Esophagus muscularis mucosa (tissue), 4 donors: ENCODE data around the gene EVI5.

ENCODE experiments used
- CTCF ChIP-seq, 3 experiments: fragments of 200-600 bp in 2 of 3; fragments of 450-650 bp in 1 of 3; sonication (generic) in 2 of 3; IDR thresholded peaks; one replicate each; pipeline ENCODE4 v1.5.1; 2017 to 2019; ENCODE audit warnings: antibody characterized with exemption in 3 of 3, mild to moderate bottlenecking in 2 of 3, moderate library complexity in 1 of 3
- EP300 ChIP-seq: sonication (generic); formaldehyde crosslinking; IDR thresholded peaks from one replicate; pipeline ENCODE4 v1.6.1; 2017; ENCODE audit warnings: antibody characterized with exemption
- POLR2A ChIP-seq: fragments of 450-650 bp; IDR thresholded peaks from one replicate; pipeline ENCODE4 v1.6.1; 2017; ENCODE audit warnings: antibody characterized with exemption, moderate library complexity, mild to moderate bottlenecking, low read depth
- POLR2AphosphoS5 ChIP-seq, 2 donors: sonication (generic); formaldehyde crosslinking; IDR thresholded peaks; one replicate each; pipeline ENCODE4 v1.6.1; 2017; ENCODE audit warnings: antibody characterized with exemption in 2 of 2

- no peak for TF ChIP-seq CTCF (IDR thresholded peaks at IDR 0.05)
- no peak for TF ChIP-seq EP300
- TF ChIP-seq POLR2A = no peak
- no peak for TF ChIP-seq POLR2AphosphoS5 (IDR thresholded peaks at IDR 0.05)
These were observed 46.5 kb upstream of the EVI5 start for GRCh38 chr1:92831368-92831761.
